ENCODE data around the gene ARF4. TPM values are rescaled to one million over a fixed set of nuclear protein-coding genes. Genes with fewer than 3 reads are reported as not detected.

Gene ARF4
- total and polyA plus RNA-seq, 10 of the 15 experiments (the other 5 are each of a cell fraction or from before 2014, with no cell fraction given) = 66.2 to 283 (median 128) TPM

GRCh38 chr3:57555738-57556458, 41.2 kb downstream of the ARF4 start, which contains the start of gene PDE12 (continued):
- TF ChIP-seq ZBTB40 (IDR thresholded peaks at IDR 0.05; ENCODE audit: borderline replicate concordance) = peak; percentile 98
- TF ChIP-seq ZZZ3 (IDR thresholded peaks at IDR 0.05; ENCODE audit: control insufficient read depth, insufficient read length, low read depth) = no peak
- no peak for TF ChIP-seq KAT2A (conservative IDR thresholded peaks at IDR 0.05; ENCODE audit: control insufficient read depth, low read depth, low read length)
- TF ChIP-seq POLR2AphosphoS5 (IDR thresholded peaks at IDR 0.05; ENCODE audit: low read length) = peak; percentile 94
- TF ChIP-seq MEF2B (IDR thresholded peaks at IDR 0.05; ENCODE audit: partially characterized antibody, poor library complexity, severe bottlenecking) = peak; percentile 76
- TF ChIP-seq CBX5 (IDR thresholded peaks at IDR 0.05; ENCODE audit: low read depth) = peak; percentile 64; the same call in 1 of the 2 replicates
- TF ChIP-seq EP300 (IDR thresholded peaks at IDR 0.05; ENCODE audit: borderline replicate concordance in 1 of 2, control insufficient read depth in 1 of 2, low read depth in 2 of 2, low read length in 2 of 2) = peak in 1 of 2 experiments; percentile 100; a peak in 3 of 4 replicates
- peak; percentile 88; the same call in 1 of the 2 replicates for TF ChIP-seq ZNF687 (IDR thresholded peaks at IDR 0.05)
- TF ChIP-seq POLR2AphosphoS2 (IDR thresholded peaks at IDR 0.05; ENCODE audit: low read depth, low read length) = no peak; the same call in 1 of the 2 replicates
- peak; percentile 75 for TF ChIP-seq HCFC1 (IDR thresholded peaks at IDR 0.05; ENCODE audit: low read length)
- TF ChIP-seq RAD51 (IDR thresholded peaks at IDR 0.05) = peak; percentile 98
- TF ChIP-seq ZNF384 (IDR thresholded peaks at IDR 0.05; ENCODE audit: borderline replicate concordance, low read depth, low read length) = no peak
- peak; percentile 89 for TF ChIP-seq ATF7 (IDR thresholded peaks at IDR 0.05; ENCODE audit: low read depth)
- TF ChIP-seq GATAD2B (conservative IDR thresholded peaks at IDR 0.05; ENCODE audit: low read depth) = peak; percentile 96
- TF ChIP-seq ESRRA (IDR thresholded peaks at IDR 0.05; ENCODE audit: low read length) = 0 out of 2 replicates have a peak, but pooled peaks have one; percentile 69
- no peak for TF ChIP-seq EED (IDR thresholded peaks at IDR 0.05; ENCODE audit: low read depth)
- peak; percentile 12; the same call in 1 of the 2 replicates for TF ChIP-seq BCL11A (IDR thresholded peaks at IDR 0.05; ENCODE audit: low read depth, low read length)
- no peak for TF ChIP-seq HDGF (IDR thresholded peaks at IDR 0.05)
- no peak for TF ChIP-seq IRF3 (IDR thresholded peaks at IDR 0.05)
- TF ChIP-seq TBL1XR1 (IDR thresholded peaks at IDR 0.05; ENCODE audit: low read depth, low read length) = 0 out of 2 replicates have a peak, but pooled peaks have one; percentile 17
- TF ChIP-seq TCF12 (IDR thresholded peaks at IDR 0.05; ENCODE audit: low read depth, low read length) = peak; percentile 63
- TF ChIP-seq RFX5 (IDR thresholded peaks at IDR 0.05; ENCODE audit: low read depth, low read length) = no peak
